Tibial artery (tissue), 4 donors: ENCODE measurements around the gene OR6K6.

Experiments used
- DNase-seq, 2 donors: peaks; one replicate each; pipeline ENCODE4 v3.0.0-alpha.2; 2019
- H3K27ac ChIP-seq, 2 donors: fragments of 200-600 bp; sonication (generic) in 1 of 2; 1 replicate in 1 of 2; 2 replicates in 1 of 2; pipeline ENCODE4 v1.5.1; 2018 to 2019; ENCODE audit warnings: mild to moderate bottlenecking in 1 of 2
- H3K27me3 ChIP-seq, 2 donors: fragments of 200-600 bp; sonication (generic) in 1 of 2; one replicate each; pipeline versions ENCODE4 v1.5.1 to v1.6.0; 2016 to 2019
- H3K36me3 ChIP-seq, 3 donors: fragments of 200-600 bp; sonication (generic) in 2 of 3; one replicate each; pipeline ENCODE4 v1.5.1; 2016 to 2019; ENCODE audit warnings: mild to moderate bottlenecking in 2 of 3
- H3K4me1 ChIP-seq, 4 donors: fragments of 200-600 bp; sonication (generic) in 2 of 4; 1 replicate in 3 of 4; 2 replicates in 1 of 4; pipeline ENCODE4 v1.5.1; 2016 to 2019
- H3K4me3 ChIP-seq, 2 donors: fragments of 200-600 bp; sonication (generic) in 1 of 2; 1 replicate in 1 of 2; 2 replicates in 1 of 2; pipeline ENCODE4 v1.5.1; 2018 to 2019; ENCODE audit warnings: mild to moderate bottlenecking in 2 of 2
- H3K9me3 ChIP-seq, 3 donors: fragments of 200-600 bp; sonication (generic) in 1 of 3; one replicate each; pipeline ENCODE4 v1.5.1; 2016 to 2019
- CTCF ChIP-seq, 2 experiments: fragments of 200-600 bp in 1 of 2; fragments of 450-650 bp in 1 of 2; IDR thresholded peaks; one replicate each; pipeline ENCODE4 v1.5.1; 2017 to 2019; ENCODE audit warnings: antibody characterized with exemption in 2 of 2, mild to moderate bottlenecking in 1 of 2, moderate library complexity in 1 of 2
- intact Hi-C: fragments of 100-400 bp; cut with DNase I; formaldehyde crosslinking; loops from one replicate; pipeline ENCODE4 v1.15.0; 2023; ENCODE audit warnings: low total_unique reads

OR6K6 gene

GRCh38 chr1:158754420-158754819 lies at the start of gene OR6K6:
OR6K6 (plus strand) TSS chr1:158754720; CDS start chr1:158754888, 168 bp downstream.
- no peaks in the 10 kb centered on the region for H3K4me1 ChIP-seq
- H3K27ac ChIP-seq = no peak within 1 kb of the TSS

GRCh38 chr1:158706096-158706495 lies 48.4 kb upstream of the OR6K6 start:
- H3K27ac ChIP-seq = no peak overlapping the region
- H3K4me3 ChIP-seq = no peak overlapping the region
- no peaks in the 10 kb centered on the region for H3K4me1 ChIP-seq
- intact Hi-C loops = no loop called here
- no peak for DNase-seq
- no peaks in the 10 kb centered on the region for H3K27me3 ChIP-seq
- H3K9me3 ChIP-seq = no peaks in the 10 kb centered on the region
- H3K36me3 ChIP-seq = no peaks in the 10 kb centered on the region
- no peak for TF ChIP-seq CTCF (IDR thresholded peaks at IDR 0.05)

More at GRCh38 chr1:158754420-158754819, at the start of gene OR6K6:
- no peak for DNase-seq
- intact Hi-C loops = no loop called here
- TF ChIP-seq CTCF (IDR thresholded peaks at IDR 0.05) = no peak
- H3K27me3 ChIP-seq = no peaks in the 10 kb centered on the region
- H3K36me3 ChIP-seq = no peaks in the 10 kb centered on the region
- no peaks in the 10 kb centered on the region for H3K9me3 ChIP-seq
- H3K4me3 ChIP-seq = no peak within 1 kb of the TSS

- Histone ChIP-seq H3K9me3 (no peaks in the 10 kb centered on the region), H3K4me3 (no peak overlapping the region), H3K27ac (no peak overlapping the region), H3K36me3 (no peaks in the 10 kb centered on the region), H3K27me3 (no peaks in the 10 kb centered on the region), H3K4me1 (no peaks in the 10 kb centered on the region)
- no peak for TF ChIP-seq CTCF (IDR thresholded peaks at IDR 0.05)
- no peak for DNase-seq
- intact Hi-C loops = no loop called here
These were observed 43.4 kb upstream of the OR6K6 start for GRCh38 chr1:158711098-158711497.

- intact Hi-C loops = no loop called here
- Histone ChIP-seq H3K36me3 (no peaks in the 10 kb centered on the region), H3K4me3 (no peak overlapping the region), H3K27me3 (no peaks in the 10 kb centered on the region), H3K9me3 (no peaks in the 10 kb centered on the region), H3K27ac (no peak overlapping the region), H3K4me1 (no peaks in the 10 kb centered on the region)
- no peak for DNase-seq
- TF ChIP-seq CTCF (IDR thresholded peaks at IDR 0.05) = no peak
These were observed 39.8 kb upstream of the OR6K6 start for GRCh38 chr1:158714754-158715153.

- Histone ChIP-seq H3K27me3 (no peaks in the 10 kb centered on the region), H3K4me1 (no peaks in the 10 kb centered on the region), H3K4me3 (no peak overlapping the region), H3K27ac (no peak overlapping the region), H3K9me3 (no peaks in the 10 kb centered on the region), H3K36me3 (no peaks in the 10 kb centered on the region)
- no peak for DNase-seq
- intact Hi-C loops = no loop called here
- TF ChIP-seq CTCF (IDR thresholded peaks at IDR 0.05) = no peak
These were observed 38.2 kb upstream of the OR6K6 start for GRCh38 chr1:158716335-158716734.

GRCh38 chr1:158717344-158717743 lies 37.2 kb upstream of the OR6K6 start:
- H3K4me3 ChIP-seq = no peak overlapping the region

More at GRCh38 chr1:158717344-158717743, 37.2 kb upstream of the OR6K6 start:
- Histone ChIP-seq H3K27me3 (no peaks in the 10 kb centered on the region), H3K9me3 (no peaks in the 10 kb centered on the region), H3K27ac (no peak overlapping the region), H3K4me1 (no peaks in the 10 kb centered on the region), H3K36me3 (no peaks in the 10 kb centered on the region)
- no peak for DNase-seq
- intact Hi-C loops = no loop called here
- no peak for TF ChIP-seq CTCF (IDR thresholded peaks at IDR 0.05)
